Measurements from ENCODE around the gene IARS1. TPM values are rescaled to one million over a fixed set of nuclear protein-coding genes. Genes with fewer than 3 reads are reported as not detected.
A peak's percentile ranks its signal among the peaks of the same experiment; 100 is the strongest.

IARS1 gene
- total RNA-seq, 2 donors from 2014 or later, result 45.1 to 68.6 TPM

DNA sequence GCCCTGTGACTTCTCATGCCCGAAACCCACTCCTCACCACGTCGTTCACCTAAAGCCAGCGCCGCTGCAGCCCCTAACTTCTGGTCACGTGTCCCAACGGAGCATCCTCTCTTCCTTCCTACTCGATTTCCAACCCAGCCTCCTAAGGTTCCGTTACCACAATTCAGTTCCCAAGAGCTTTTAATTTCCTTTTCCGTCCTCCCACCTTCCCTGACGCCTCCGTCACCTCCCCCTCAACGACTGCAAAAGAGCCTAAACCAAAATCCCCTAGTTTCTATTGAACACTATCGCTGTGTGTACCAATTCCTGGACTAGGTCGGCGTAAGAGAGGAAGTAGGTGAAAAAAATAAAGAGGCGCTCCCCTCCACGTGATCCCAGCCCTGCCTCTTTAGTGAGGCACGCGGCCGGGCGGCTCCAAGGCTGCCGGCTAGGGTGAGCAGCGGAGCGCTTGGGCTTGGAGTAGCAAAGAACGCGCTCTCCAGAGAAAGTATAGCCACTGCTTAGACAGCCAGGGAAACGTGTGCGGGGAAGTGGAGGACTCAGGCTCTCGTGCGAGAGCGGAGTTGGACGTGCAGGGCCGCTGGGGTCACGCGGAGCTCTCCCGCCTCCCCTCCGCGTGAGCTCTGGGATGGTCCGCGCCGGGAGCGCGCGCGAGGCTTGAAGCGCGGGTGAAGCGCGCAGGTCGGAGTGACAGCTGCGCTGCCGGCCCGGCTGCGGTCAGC is 31.9 kb upstream of the IARS1 start, which contains the start of the genes CENPP and NOL8:
CENPP (plus strand) TSS at position 685 of the 722 bp plus-strand sequence.
NOL8 (minus strand) TSS at position 82 of the 722 bp plus-strand sequence. CDS start 1,189 bp downstream, outside the sequence.
- H3K4me1 ChIP-seq, result peaks cover 23% of the 10 kb centered on the region
- peak; percentile 98 for ATAC-seq
- H3K36me3 ChIP-seq (replicated peaks in 1 of 2; ENCODE audit: insufficient read depth in 1 of 2, low read depth in 2 of 2), result no peaks in the 10 kb centered on the region
- TF ChIP-seq, protein P1, sequence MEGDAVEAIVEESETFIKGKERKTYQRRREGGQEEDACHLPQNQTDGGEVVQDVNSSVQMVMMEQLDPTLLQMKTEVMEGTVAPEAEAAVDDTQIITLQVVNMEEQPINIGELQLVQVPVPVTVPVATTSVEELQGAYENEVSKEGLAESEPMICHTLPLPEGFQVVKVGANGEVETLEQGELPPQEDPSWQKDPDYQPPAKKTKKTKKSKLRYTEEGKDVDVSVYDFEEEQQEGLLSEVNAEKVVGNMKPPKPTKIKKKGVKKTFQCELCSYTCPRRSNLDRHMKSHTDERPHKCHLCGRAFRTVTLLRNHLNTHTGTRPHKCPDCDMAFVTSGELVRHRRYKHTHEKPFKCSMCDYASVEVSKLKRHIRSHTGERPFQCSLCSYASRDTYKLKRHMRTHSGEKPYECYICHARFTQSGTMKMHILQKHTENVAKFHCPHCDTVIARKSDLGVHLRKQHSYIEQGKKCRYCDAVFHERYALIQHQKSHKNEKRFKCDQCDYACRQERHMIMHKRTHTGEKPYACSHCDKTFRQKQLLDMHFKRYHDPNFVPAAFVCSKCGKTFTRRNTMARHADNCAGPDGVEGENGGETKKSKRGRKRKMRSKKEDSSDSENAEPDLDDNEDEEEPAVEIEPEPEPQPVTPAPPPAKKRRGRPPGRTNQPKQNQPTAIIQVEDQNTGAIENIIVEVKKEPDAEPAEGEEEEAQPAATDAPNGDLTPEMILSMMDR (IDR thresholded peaks at IDR 0.05), result peak in 1 of 7 experiments; percentile 12
- peak in 2 of 3 donors; percentile 52 to 63 for TF ChIP-seq POLR2A (IDR thresholded peaks at IDR 0.05)
- H3K9me3 ChIP-seq, result no peaks in the 10 kb centered on the region
- intact Hi-C loops (cut with DNase I), result no loop called here
- WGBS, 2 donors, result 0% methylated on average over 27 to 55 of the region's 55 CpGs
- H3K4me3 ChIP-seq, result peak within 1 kb of the TSS; percentile 70 to 81
- no peaks in the 10 kb centered on the region for H3K27me3 ChIP-seq
- H3K27ac ChIP-seq, result peak within 1 kb of the TSS; percentile 93 to 98 (median 97)
- DNase-seq, result peak; percentile 78 to 90 (median 84)

DNA sequence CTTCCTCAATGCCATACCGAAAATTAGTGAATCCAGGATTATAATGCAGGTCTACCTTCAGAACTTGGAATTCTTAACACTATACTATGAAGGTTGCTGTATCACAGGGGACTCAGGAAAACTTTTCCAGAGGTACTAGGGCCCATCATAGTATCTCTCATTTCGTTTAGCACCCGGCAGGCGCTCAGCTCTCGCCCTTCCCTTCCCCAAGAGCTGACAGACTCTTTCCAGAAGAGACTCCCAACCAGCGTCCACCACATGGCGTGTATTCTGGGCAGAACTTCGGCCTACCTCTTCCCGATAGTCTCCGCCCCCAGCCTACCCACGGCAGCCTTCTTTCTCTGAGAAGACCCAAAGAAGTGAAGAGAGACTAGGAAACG is 31.4 kb upstream of the IARS1 start:
- Histone ChIP-seq H3K4me3 (peak overlapping the region; percentile 70 to 81), H3K36me3 (replicated peaks in 1 of 2; ENCODE audit: insufficient read depth in 1 of 2, low read depth in 2 of 2) (peaks cover 0 to under 1% of the 10 kb centered on the region in 2 donors), H3K27ac (peak overlapping the region; percentile 93 to 98 (median 97)), H3K9me3 (no peaks in the 10 kb centered on the region), H3K4me1 (peaks cover 23% of the 10 kb centered on the region), H3K27me3 (no peaks in the 10 kb centered on the region)
- intact Hi-C loops (cut with DNase I), result no loop called here
- DNase-seq (no peak), ATAC-seq (peak; percentile 50)
- TF ChIP-seq, protein P1 (IDR thresholded peaks at IDR 0.05), result no peak
- no peak for TF ChIP-seq POLR2A (IDR thresholded peaks at IDR 0.05)
- 0% methylated on average over 10 to 12 of the region's 12 CpGs for WGBS, 2 donors

DNA sequence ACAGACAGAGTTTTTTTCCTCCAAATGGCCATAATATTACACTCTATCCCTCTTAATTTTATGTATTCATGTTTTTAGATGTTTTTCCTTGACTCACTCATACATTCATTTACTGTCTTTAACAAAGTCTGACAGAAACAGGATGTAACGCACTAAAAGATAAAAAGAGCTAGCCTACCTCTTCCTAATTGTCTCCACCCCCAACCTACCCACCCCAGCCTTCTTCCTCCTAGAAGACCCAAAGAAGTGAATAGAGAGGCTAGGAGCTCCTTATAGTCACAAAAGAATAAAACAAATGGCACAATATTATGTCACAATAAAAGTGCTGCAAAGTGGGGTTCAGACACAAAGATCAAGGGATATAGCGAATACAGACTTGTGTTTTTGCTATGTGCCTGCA is 30.9 kb upstream of the IARS1 start:
- H3K9me3 ChIP-seq, result no peaks in the 10 kb centered on the region
- WGBS, 2 donors, result 9 to 11% methylated on average over 2 of the region's 2 CpGs
- intact Hi-C loops (cut with DNase I), result no loop called here
- H3K27ac ChIP-seq, result peak overlapping the region in 3 of 4 donors; percentile 97 to 98 (median 97)
- ATAC-seq (no peak), DNase-seq (no peak)
- H3K4me3 ChIP-seq, result peak overlapping the region; percentile 70 to 81
- H3K36me3 ChIP-seq (replicated peaks in 1 of 2; ENCODE audit: insufficient read depth in 1 of 2, low read depth in 2 of 2), result peaks cover 0 to 5% of the 10 kb centered on the region in 2 donors
- H3K4me1 ChIP-seq, result peaks cover 23% of the 10 kb centered on the region
- H3K27me3 ChIP-seq, result no peaks in the 10 kb centered on the region
- TF ChIP-seq, protein P1 (IDR thresholded peaks at IDR 0.05), result no peak
- TF ChIP-seq POLR2A (IDR thresholded peaks at IDR 0.05), result no peak

DNA sequence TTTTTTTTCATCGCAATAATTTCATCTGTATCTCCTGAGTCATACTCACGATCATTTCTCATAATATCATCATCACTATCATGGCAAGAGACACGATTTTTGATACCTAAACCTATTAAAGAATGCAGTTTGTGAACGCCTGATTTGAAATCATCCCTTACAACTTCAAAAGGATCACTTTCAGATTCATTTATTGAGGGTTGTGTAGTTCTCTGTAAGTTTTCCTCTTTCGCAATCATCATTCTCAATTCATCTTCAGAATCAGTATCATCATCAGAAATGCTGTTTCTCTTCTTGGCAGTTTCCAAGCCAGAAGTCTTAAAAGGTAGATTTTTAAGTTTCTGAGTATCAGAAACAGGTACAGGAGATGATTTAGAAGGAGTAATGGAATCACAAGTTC is 22.0 kb upstream of the IARS1 start:
- H3K9me3 ChIP-seq, result no peaks in the 10 kb centered on the region
- WGBS, 2 donors, result 87 to 93% methylated on average over 5 of the region's 5 CpGs
- no peak overlapping the region for H3K27ac ChIP-seq
- DNase-seq (no peak), ATAC-seq (no peak)
- H3K4me1 ChIP-seq, result no peaks in the 10 kb centered on the region
- TF ChIP-seq, protein P1 (IDR thresholded peaks at IDR 0.05), result no peak
- TF ChIP-seq POLR2A (IDR thresholded peaks at IDR 0.05), result no peak
- peaks cover 19 to 30% of the 10 kb centered on the region in 2 donors for H3K36me3 ChIP-seq (replicated peaks in 1 of 2; ENCODE audit: insufficient read depth in 1 of 2, low read depth in 2 of 2)
- H3K27me3 ChIP-seq, result no peaks in the 10 kb centered on the region
- H3K4me3 ChIP-seq, result no peak overlapping the region
- intact Hi-C loops (cut with DNase I), result no loop called here
